Measurements from ENCODE around the gene EXOC4. TPM values are rescaled to one million over a fixed set of nuclear protein-coding genes. Genes with fewer than 3 reads are reported as not detected.
"Not testable (repeated sequence)": the region's sequence is repeated elsewhere in the genome, so short reads cannot be mapped to it uniquely, and the experiment has no call there.

The EXOC4 gene
- total RNA-seq, 2 donors from 2014 or later = 106 to 115 TPM

- 58 to 100% methylated on average over 1 to 2 of the region's 4 CpGs for WGBS, 2 experiments (ENCODE audit: insufficient coverage in 1 of 2, insufficient read length in 1 of 2)
- Mint-ChIP-seq H3K27me3 (ENCODE audit: insufficient read depth) (no peaks in the 10 kb centered on the region), H3K4me3 (no peak overlapping the region), H3K4me1 (peaks cover 27% of the 10 kb centered on the region), H3K9me3 (no peaks in the 10 kb centered on the region), H3K27ac (no peak overlapping the region), H3K36me3 (ENCODE audit: low read depth) (peaks cover 9% of the 10 kb centered on the region)
- no peak overlapping the region for H3K27ac ChIP-seq (ENCODE audit: low read depth, low read length)
- no peak overlapping the region for H3K9ac ChIP-seq (ENCODE audit: extremely low read depth, low read length, poor library complexity, severe bottlenecking)
- no peaks in the 10 kb centered on the region for H3K9me3 ChIP-seq (ENCODE audit: control insufficient read depth, low read length)
- no peaks in the 10 kb centered on the region for H3K36me3 ChIP-seq (ENCODE audit: control insufficient read depth, insufficient read depth, low read length)
- TF ChIP-seq CTCF (conservative IDR thresholded peaks at IDR 0.05) = no peak
- no peaks in the 10 kb centered on the region for H3K4me1 ChIP-seq (ENCODE audit: control insufficient read depth, insufficient read depth, low read length)
- DNase-seq = no peak
- no peaks in the 10 kb centered on the region for H3K27me3 ChIP-seq (ENCODE audit: control insufficient read depth, insufficient read depth, low read length, poor library complexity, severe bottlenecking)
- no peak overlapping the region for H3K4me3 ChIP-seq (ENCODE audit: low read length)
These were observed 651.9 kb downstream of the EXOC4 start for GRCh38 chr7:133904776-133905175.

GRCh38 chr7:133906553-133906952 is 653.7 kb downstream of the EXOC4 start:
- 94 to 96% methylated on average over 12 to 16 of the region's 18 CpGs for WGBS, 2 experiments (ENCODE audit: insufficient coverage in 1 of 2, insufficient read length in 1 of 2)

GRCh38 chr7:133910761-133911160 is 657.9 kb downstream of the EXOC4 start:
- Histone ChIP-seq H3K4me1 (ENCODE audit: control insufficient read depth, insufficient read depth, low read length) (no peaks in the 10 kb centered on the region), H3K36me3 (ENCODE audit: control insufficient read depth, insufficient read depth, low read length) (no peaks in the 10 kb centered on the region), H3K4me3 (ENCODE audit: low read length) (no peak overlapping the region), H3K27me3 (ENCODE audit: control insufficient read depth, insufficient read depth, low read length, poor library complexity, severe bottlenecking) (no peaks in the 10 kb centered on the region), H3K9ac (ENCODE audit: extremely low read depth, low read length, poor library complexity, severe bottlenecking) (no peak overlapping the region), H3K27ac (ENCODE audit: low read depth, low read length) (no peak overlapping the region), H3K9me3 (ENCODE audit: control insufficient read depth, low read length) (no peaks in the 10 kb centered on the region)
- Mint-ChIP-seq H3K9me3 (no peaks in the 10 kb centered on the region), H3K4me3 (no peak overlapping the region), H3K27me3 (ENCODE audit: insufficient read depth) (no peaks in the 10 kb centered on the region), H3K27ac (no peak overlapping the region), H3K4me1 (peaks cover 17% of the 10 kb centered on the region), H3K36me3 (ENCODE audit: low read depth) (peaks cover 13% of the 10 kb centered on the region)
- no peak for TF ChIP-seq CTCF (conservative IDR thresholded peaks at IDR 0.05)
- WGBS, 2 experiments (ENCODE audit: insufficient coverage in 1 of 2, insufficient read length in 1 of 2) = 92 to 96% methylated on average over 4 of the region's 4 CpGs
- DNase-seq = no peak

More at GRCh38 chr7:133906553-133906952, 653.7 kb downstream of the EXOC4 start:
- H3K27me3 Mint-ChIP-seq (ENCODE audit: insufficient read depth); H3K27ac ChIP-seq (ENCODE audit: low read depth, low read length); H3K9ac ChIP-seq (ENCODE audit: extremely low read depth, low read length, poor library complexity, severe bottlenecking); H3K4me3 ChIP-seq (ENCODE audit: low read length); DNase-seq; H3K9me3 Mint-ChIP-seq; H3K4me3 Mint-ChIP-seq; H3K4me1 ChIP-seq (ENCODE audit: control insufficient read depth, insufficient read depth, low read length); H3K27me3 ChIP-seq (ENCODE audit: control insufficient read depth, insufficient read depth, low read length, poor library complexity, severe bottlenecking); H3K9me3 ChIP-seq (ENCODE audit: control insufficient read depth, low read length); H3K36me3 ChIP-seq (ENCODE audit: control insufficient read depth, insufficient read depth, low read length): not testable (repeated sequence)
- Mint-ChIP-seq H3K36me3 (ENCODE audit: low read depth) (peaks cover 15% of the 10 kb centered on the region), H3K27ac (peak overlapping the region; percentile 53), H3K4me1 (peaks cover 34% of the 10 kb centered on the region)

GRCh38 chr7:133911724-133912123 is 658.8 kb downstream of the EXOC4 start:
- H3K27me3 Mint-ChIP-seq (ENCODE audit: insufficient read depth) = no peaks in the 10 kb centered on the region
- no peak overlapping the region for H3K4me3 ChIP-seq (ENCODE audit: low read length)
- no peak for TF ChIP-seq CTCF (conservative IDR thresholded peaks at IDR 0.05)
- no peaks in the 10 kb centered on the region for H3K27me3 ChIP-seq (ENCODE audit: control insufficient read depth, insufficient read depth, low read length, poor library complexity, severe bottlenecking)
- peaks cover 14% of the 10 kb centered on the region for H3K4me1 Mint-ChIP-seq
- peaks cover 9% of the 10 kb centered on the region for H3K36me3 Mint-ChIP-seq (ENCODE audit: low read depth)
- H3K4me3 Mint-ChIP-seq = no peak overlapping the region
- H3K27ac ChIP-seq (ENCODE audit: low read depth, low read length) = no peak overlapping the region
- no peaks in the 10 kb centered on the region for H3K4me1 ChIP-seq (ENCODE audit: control insufficient read depth, insufficient read depth, low read length)
- no peak for DNase-seq
- H3K9ac ChIP-seq (ENCODE audit: extremely low read depth, low read length, poor library complexity, severe bottlenecking) = no peak overlapping the region
- H3K27ac Mint-ChIP-seq = no peak overlapping the region
- H3K9me3 Mint-ChIP-seq = no peaks in the 10 kb centered on the region
- WGBS, 2 experiments (ENCODE audit: insufficient coverage in 1 of 2, insufficient read length in 1 of 2) = 93% methylated on average over 2 of the region's 2 CpGs; no CpG with 5 or more reads in 1 of the 2 experiments
- H3K36me3 ChIP-seq (ENCODE audit: control insufficient read depth, insufficient read depth, low read length) = no peaks in the 10 kb centered on the region
- H3K9me3 ChIP-seq (ENCODE audit: control insufficient read depth, low read length) = no peaks in the 10 kb centered on the region
